ENCODE data around the gene DDX19B.
"Not testable (repeated sequence)": the region's sequence is repeated elsewhere in the genome, so short reads cannot be mapped to it uniquely, and the experiment has no call there.

The DDX19B gene

DNA sequence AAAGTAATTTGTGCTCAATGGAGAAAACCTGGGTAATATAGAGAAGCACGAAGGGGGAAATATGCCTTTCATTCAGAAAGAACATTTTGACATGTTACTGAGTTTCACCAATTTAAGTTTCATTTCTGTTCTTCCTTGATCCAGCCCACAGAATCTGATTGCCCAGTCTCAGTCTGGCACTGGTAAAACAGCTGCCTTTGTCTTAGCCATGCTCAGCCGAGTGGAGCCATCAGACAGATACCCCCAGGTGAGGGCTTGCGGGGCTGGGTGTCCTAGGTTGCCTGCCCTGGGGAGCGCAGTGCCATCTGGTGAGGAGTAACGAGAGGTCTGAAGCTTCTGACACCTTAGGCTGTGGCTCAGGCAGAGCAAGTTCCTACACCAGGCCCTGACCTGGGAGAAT lies 65.4 kb downstream of the DDX19B start:
- DNase-seq, result no peak

DNA sequence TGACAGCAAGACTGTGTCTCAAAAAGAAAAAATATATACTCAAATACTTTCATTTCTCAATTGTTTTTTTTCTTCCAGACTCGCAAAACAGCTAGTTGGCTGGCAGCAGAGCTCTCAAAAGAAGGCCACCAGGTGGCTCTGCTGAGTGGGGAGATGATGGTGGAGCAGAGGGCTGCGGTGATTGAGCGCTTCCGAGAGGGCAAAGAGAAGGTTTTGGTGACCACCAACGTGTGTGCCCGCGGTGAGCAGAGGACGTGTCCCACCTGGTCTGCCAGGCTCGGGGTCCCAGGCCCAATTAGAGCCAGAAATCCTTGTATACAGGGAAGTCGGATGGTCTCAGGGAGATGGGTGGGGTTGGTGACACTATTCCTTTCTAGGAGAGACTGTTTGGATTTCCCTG lies 71.2 kb downstream of the DDX19B start:
- DNase-seq, result not testable (repeated sequence)

GRCh38 chr16:70370924-70371323 lies 71.9 kb downstream of the DDX19B start:
- no peak for DNase-seq

DNA sequence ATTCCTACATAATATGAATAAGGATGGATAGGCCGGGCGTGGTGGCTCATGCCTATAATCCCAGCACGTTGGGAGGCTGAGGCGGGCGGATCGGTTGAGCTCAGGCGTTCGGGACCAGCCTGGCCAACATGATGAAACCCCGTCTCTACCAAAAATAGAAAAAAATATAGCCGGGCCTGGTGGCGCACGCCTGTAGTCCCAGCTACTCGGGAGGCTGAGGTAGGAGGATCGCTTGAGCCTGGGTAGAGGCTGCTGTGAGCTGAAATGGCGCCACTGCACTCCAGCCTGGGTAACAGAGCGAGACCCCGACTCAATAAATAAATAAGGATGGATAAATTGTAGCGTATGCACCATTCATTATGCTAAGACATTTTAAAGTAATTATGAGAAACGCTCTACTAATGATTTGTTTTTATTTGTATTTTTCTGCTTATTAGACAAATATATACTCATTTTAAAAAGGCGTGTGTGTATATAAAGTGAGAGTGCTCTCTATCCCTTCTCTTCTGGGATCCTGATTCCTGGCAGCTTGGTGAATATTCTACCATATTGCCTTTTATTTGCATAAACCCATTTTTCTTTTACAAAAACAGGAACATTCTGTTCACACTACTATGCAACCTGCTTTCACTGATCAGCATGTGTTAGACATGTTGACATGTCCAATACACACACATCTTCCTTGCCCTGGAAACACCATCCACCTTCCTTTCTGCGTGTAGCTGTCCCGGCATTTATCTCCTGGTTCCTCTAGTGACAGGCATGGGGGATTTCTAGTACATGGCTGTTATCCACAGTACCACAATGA lies 74.1 kb downstream of the DDX19B start:
- DNase-seq, result no peak

DNA sequence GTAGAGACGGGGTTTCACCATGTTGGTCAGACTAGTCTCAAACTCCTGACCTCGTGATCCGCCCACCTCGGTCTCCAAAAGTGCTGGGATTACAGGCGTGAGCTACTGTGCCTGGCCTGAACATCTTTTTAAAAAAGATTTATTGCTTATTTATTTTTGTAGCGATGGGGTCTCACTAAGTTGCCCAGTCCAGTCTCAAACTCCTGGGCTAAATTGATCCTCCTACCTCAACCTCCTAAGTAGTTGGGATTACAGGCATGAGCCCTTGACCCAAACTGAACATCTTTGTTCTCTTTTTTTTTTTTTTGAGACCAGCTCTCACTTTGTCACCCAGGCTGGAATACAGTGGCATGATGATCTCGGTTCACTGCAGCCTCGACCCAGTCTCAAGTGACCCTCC lies 75.2 kb downstream of the DDX19B start:
- no peak for DNase-seq

GRCh38 chr16:70375636-70376611 lies 76.9 kb downstream of the DDX19B start:
- DNase-seq, result no peak

DNA sequence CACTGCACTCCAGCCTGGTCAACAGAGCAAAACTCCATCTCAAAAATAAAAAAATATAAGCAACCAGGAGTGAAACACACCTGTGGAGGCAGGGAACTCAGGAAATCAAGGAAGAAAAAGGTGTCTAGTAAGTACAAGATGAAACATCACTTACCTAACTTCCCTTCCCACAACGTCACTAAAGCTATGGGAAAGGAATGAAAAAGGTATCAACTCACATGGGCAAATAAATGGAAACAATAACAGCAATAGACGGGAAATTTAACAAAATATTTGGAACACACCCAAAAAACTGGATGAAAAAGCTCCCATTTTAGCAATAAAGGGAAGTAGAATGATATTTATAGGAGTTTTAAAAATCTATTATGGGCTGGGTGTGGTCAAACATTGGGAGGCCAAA lies 78.8 kb downstream of the DDX19B start:
- DNase-seq, result no peak

DNA sequence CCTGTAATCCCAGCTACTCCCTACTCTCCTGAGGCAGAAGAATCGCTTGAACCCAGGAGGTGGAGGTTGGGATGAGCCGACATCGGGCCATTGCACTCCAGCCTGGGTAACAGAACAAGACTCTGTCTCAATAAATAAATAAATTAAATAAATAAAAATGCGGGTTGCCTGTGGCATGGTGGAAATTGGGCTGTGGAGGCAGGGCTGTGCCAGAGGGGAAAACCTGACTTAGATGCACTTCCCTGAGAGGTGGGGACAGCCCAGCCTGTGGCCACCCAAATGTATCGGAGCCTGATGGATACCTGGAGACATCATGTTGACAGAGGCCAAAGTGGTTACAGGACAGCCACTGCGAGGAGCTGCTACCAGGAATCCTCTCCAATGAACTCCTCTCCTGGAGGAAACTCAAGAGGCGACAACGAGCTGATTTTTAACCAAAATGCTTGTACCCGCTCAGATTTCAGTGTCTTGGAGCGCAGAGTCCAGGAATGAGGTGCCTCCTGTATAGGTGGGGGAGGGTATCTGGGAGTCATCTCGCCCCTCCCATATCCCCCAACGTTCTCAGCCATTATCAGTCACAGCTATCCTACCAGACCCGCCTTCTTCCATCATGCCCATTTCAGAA lies 80.0 kb downstream of the DDX19B start:
- DNase-seq, result no peak

- DNase-seq, result no peak
Measured at GRCh38 chr16:70380248-70380918, 81.4 kb downstream of the DDX19B start.

DNA sequence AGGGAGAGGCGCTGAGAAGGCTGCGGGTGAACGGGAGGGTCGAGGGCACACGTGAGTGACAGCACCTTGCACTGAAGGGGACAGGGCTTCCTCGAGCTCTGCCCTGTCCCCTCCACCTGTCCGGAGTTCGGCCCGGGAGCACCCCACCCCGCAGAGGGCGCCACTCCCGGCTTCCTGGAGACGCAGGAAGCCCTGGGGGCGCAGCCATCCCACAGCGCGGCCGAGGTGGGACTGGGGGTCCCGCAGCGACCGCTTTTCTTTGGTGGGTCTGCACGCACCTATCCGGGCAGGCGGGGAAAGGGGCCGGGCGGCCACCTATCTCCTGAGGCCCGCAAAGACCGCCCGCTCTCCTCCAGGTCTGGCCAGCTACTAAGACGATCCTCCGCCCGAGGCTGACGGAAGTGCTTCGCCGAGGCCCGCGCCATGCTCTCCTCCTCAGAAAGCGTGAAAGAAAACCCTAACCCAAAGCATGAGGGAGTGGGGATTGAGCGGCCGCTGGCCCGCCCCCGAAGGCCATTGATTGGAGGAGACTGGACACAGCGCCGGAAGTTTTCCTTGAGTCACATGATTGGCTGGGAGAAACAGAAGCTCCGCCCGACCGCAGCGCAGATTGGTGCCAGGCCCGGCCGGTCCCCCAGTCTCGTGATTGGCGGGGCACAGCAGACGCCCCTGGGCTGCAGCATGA lies 82.1 kb downstream of the DDX19B start:
- DNase-seq, result peak; percentile 98

DNA sequence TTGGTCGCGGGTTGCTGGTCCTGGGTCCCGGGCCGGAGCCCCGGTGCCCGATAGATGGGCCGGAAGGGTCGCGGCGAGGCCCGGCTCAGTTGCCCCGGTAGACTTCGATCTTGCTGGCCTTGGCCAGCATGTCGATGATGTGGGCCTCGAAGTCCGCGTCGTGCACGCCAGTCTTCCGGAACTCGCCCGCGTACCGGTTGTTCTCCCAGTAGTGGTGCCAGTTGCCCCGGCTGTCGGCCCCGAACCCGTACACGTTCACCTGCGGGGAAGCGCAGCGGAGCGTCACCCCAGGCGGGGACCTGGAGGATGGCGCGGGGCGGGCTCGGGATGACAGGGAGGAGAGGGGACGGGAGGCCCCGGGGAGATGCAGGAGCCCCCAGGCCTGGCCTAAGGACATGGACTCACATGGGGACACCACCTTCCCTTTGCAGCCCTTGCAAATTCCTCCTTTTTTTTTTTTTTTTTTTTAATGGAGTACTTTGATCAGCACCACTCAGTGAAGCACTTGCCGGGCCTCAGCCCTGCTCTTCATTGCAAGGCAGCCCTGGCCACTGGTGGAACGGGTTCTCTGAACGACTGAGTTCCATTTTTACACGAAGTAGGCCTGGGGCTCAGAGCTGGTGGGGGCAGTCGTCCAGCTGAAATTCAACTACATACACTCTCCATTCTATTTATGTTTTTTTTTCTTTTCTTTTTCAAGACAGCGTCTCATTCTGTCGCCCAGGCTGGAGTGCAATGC lies 82.8 kb downstream of the DDX19B start:
- DNase-seq, result no peak

- DNase-seq, result no peak
Measured at GRCh38 chr16:70383421-70383960, 84.5 kb downstream of the DDX19B start.
